Uterus (tissue), 4 donors: ENCODE data around the gene DNMBP. TPM values are rescaled to one million over a fixed set of nuclear protein-coding genes. Genes with fewer than 3 reads are reported as not detected.

Source experiments
- DNase-seq, 2 donors: peaks; one replicate each; pipeline ENCODE4 v3.0.0-alpha.2; 2019 to 2020
- H3K27ac ChIP-seq, 2 donors: fragments of 200-600 bp; sonication (generic); 1 replicate in 1 of 2; 2 replicates in 1 of 2; pipeline ENCODE4 v1.5.1; 2016 to 2018
- H3K27me3 ChIP-seq, 2 donors: fragments of 200-600 bp; sonication (generic); one replicate each; pipeline ENCODE4 v1.5.1; 2018 to 2019; ENCODE audit warnings: control low read depth in 1 of 2
- H3K36me3 ChIP-seq, 2 donors: fragments of 200-600 bp; sonication (generic); one replicate each; pipeline ENCODE4 v1.5.1; 2019; ENCODE audit warnings: control low read depth in 1 of 2
- H3K4me1 ChIP-seq, 2 donors: fragments of 200-600 bp; sonication (generic); one replicate each; pipeline ENCODE4 v1.5.1; 2018 to 2019; ENCODE audit warnings: control low read depth in 1 of 2
- H3K4me3 ChIP-seq, 2 donors: fragments of 200-600 bp; sonication (generic); 1 replicate in 1 of 2; 2 replicates in 1 of 2; pipeline ENCODE4 v1.5.1; 2018 to 2019; ENCODE audit warnings: mild to moderate bottlenecking in 1 of 2
- H3K9me3 ChIP-seq, 2 donors: fragments of 200-600 bp; sonication (generic); one replicate each; pipeline ENCODE4 v1.5.1; 2019; ENCODE audit warnings: control low read depth in 1 of 2
- CTCF ChIP-seq, 4 experiments: fragments of 200-600 bp in 2 of 4; fragments of 450-650 bp in 2 of 4; sonication (generic) in 2 of 4; IDR thresholded peaks; one replicate each; pipeline ENCODE4 v1.5.1; 2016 to 2019; ENCODE audit warnings: antibody characterized with exemption in 4 of 4, mild to moderate bottlenecking in 2 of 4, moderate library complexity in 1 of 4
- POLR2A ChIP-seq, 2 donors: fragments of 450-650 bp; IDR thresholded peaks; one replicate each; pipeline ENCODE4 v1.6.1; 2016; ENCODE audit warnings: antibody characterized with exemption in 2 of 2, mild to moderate bottlenecking in 1 of 2, moderate library complexity in 1 of 2
- intact Hi-C: fragments of 100-400 bp; cut with DNase I; formaldehyde crosslinking; loops from one replicate; pipeline ENCODE4 v1.15.1; 2023; ENCODE audit warnings: low total_unique reads
- total RNA-seq, 4 donors: library from RNA; depleted of rRNA in 3 of 4; stranded (reverse); fragments of >200 nt in 3 of 4; gene quantifications; one replicate each; pipeline versions ENCODE4 v1.1.0 to v1.2.4, GENCODE V29; 2014 to 2023
- donor health status: DM: yes; HTN: yes; CAD: no.

Gene DNMBP
- total RNA-seq, 4 donors from 2014 or later = 5.9 to 34.9 (median 22.4) TPM

GRCh38 chr10:99921948-99922347, 87.8 kb downstream of the DNMBP start:
- Histone ChIP-seq H3K27me3 (no peaks in the 10 kb centered on the region), H3K4me1 (peaks cover 0 to 7% of the 10 kb centered on the region in 2 donors), H3K27ac (no peak overlapping the region)

GRCh38 chr10:99920901-99921300, 88.8 kb downstream of the DNMBP start:
- no peak overlapping the region for H3K27ac ChIP-seq
- H3K4me1 ChIP-seq = peaks cover 0 to 7% of the 10 kb centered on the region in 2 donors
- H3K27me3 ChIP-seq = no peaks in the 10 kb centered on the region

More at GRCh38 chr10:99921948-99922347, 87.8 kb downstream of the DNMBP start:
- no peak for TF ChIP-seq POLR2A (IDR thresholded peaks at IDR 0.05)
- TF ChIP-seq CTCF (IDR thresholded peaks at IDR 0.05) = no peak
- intact Hi-C loops = no loop called here
- no peaks in the 10 kb centered on the region for H3K36me3 ChIP-seq
- DNase-seq = no peak
- no peak overlapping the region for H3K4me3 ChIP-seq
- no peaks in the 10 kb centered on the region for H3K9me3 ChIP-seq

GRCh38 chr10:99920486-99920885, 89.3 kb downstream of the DNMBP start:
- no peak for DNase-seq
- no peak overlapping the region for H3K4me3 ChIP-seq
- no peaks in the 10 kb centered on the region for H3K9me3 ChIP-seq
- H3K27me3 ChIP-seq = no peaks in the 10 kb centered on the region
- TF ChIP-seq CTCF (IDR thresholded peaks at IDR 0.05) (no peak), POLR2A (IDR thresholded peaks at IDR 0.05) (no peak)
- H3K36me3 ChIP-seq = no peaks in the 10 kb centered on the region
- intact Hi-C loops = no loop called here
- H3K4me1 ChIP-seq = peaks cover 0 to 7% of the 10 kb centered on the region in 2 donors
- no peak overlapping the region for H3K27ac ChIP-seq

More at GRCh38 chr10:99920901-99921300, 88.8 kb downstream of the DNMBP start:
- Histone ChIP-seq H3K4me3 (no peak overlapping the region), H3K36me3 (no peaks in the 10 kb centered on the region), H3K9me3 (no peaks in the 10 kb centered on the region)
- TF ChIP-seq POLR2A (IDR thresholded peaks at IDR 0.05) = no peak
- TF ChIP-seq CTCF (IDR thresholded peaks at IDR 0.05) = no peak
- intact Hi-C loops = no loop called here
- no peak for DNase-seq

GRCh38 chr10:99917963-99918825, 91.6 kb downstream of the DNMBP start:
- TF ChIP-seq CTCF (IDR thresholded peaks at IDR 0.05) (no peak), POLR2A (IDR thresholded peaks at IDR 0.05) (no peak)
- Histone ChIP-seq H3K9me3 (no peaks in the 10 kb centered on the region), H3K4me3 (peak overlapping the region; percentile 8 to 20), H3K36me3 (no peaks in the 10 kb centered on the region), H3K4me1 (peaks cover 0 to 7% of the 10 kb centered on the region in 2 donors), H3K27ac (peak overlapping the region; percentile 64 to 79), H3K27me3 (no peaks in the 10 kb centered on the region)
- intact Hi-C loops = no loop called here
- peak; percentile 41 for DNase-seq

GRCh38 chr10:99916776-99917175, 93.0 kb downstream of the DNMBP start:
- DNase-seq = no peak
- H3K36me3 ChIP-seq = no peaks in the 10 kb centered on the region
- H3K27ac ChIP-seq = no peak overlapping the region
- intact Hi-C loops = no loop called here
- H3K27me3 ChIP-seq = no peaks in the 10 kb centered on the region
- no peaks in the 10 kb centered on the region for H3K9me3 ChIP-seq
- TF ChIP-seq POLR2A (IDR thresholded peaks at IDR 0.05) (no peak), CTCF (IDR thresholded peaks at IDR 0.05) (no peak)
- H3K4me3 ChIP-seq = no peak overlapping the region
- peaks cover 0 to 7% of the 10 kb centered on the region in 2 donors for H3K4me1 ChIP-seq
